ENCODE data around the gene OR10W1.

Gene OR10W1, protein sequence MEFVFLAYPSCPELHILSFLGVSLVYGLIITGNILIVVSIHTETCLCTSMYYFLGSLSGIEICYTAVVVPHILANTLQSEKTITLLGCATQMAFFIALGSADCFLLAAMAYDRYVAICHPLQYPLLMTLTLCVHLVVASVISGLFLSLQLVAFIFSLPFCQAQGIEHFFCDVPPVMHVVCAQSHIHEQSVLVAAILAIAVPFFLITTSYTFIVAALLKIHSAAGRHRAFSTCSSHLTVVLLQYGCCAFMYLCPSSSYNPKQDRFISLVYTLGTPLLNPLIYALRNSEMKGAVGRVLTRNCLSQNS

DNA sequence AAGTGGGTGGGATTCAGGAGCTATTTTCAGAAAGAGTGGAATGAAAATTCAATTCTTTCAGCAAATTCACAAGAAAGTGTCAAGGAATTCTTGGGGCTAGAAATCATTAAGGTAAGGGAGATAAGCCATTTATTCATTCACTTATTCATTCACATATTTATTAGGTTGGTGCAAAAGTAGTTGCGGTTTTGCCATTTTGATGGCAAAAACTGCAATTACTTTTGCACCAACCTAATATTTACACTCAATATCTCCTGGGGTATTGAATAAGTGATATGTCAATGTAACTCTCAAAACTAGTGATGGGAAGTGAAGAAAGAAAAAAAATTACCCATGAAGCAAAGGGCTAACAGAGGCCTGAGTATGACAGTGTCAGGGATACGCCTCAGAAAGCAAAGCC is at the start of gene OR10W1:
TSS of gene OR10W1 (minus strand) at position 119 of the 400 bp plus-strand sequence. CDS start 402 bp downstream, outside the sequence.
- DNase-seq = no peak

DNA sequence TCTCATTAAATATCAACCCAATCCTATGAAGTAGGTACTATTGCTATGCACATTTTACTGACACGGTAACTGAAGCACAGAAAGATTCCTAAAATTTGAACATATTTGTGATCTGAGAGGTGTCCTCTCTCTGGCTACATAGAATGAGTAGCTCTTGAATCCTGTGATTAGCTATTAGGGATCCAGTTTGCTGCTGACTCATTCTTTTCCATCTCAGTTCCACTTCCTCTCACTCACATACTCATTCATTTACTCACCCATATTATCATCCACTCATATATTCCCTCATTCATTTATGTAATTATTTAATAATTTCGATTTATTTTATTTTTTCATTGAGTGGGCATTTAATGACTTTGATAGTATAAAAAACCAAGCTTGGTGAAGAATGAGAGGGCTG is 48.1 kb upstream of the OR10W1 start:
- DNase-seq = no peak

DNA sequence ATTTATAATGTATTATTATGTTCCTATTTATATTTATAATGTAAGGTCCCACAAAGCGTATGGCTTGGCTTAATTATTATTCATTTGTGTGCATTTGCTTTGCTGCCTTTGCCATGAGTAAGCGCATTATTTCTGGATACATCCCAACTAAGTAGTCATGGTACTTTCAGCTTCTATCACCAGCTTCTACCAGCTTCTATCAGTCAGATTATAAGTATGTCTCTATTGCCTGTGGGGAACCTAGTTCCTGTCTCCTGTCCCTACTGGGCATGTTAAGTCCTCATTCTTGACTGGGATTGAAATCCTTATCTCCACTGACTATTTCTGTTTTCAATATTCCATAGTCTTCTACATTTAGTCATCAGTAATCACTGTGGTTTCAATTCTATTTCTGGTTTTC is 33.5 kb upstream of the OR10W1 start:
- no peak for DNase-seq

DNA sequence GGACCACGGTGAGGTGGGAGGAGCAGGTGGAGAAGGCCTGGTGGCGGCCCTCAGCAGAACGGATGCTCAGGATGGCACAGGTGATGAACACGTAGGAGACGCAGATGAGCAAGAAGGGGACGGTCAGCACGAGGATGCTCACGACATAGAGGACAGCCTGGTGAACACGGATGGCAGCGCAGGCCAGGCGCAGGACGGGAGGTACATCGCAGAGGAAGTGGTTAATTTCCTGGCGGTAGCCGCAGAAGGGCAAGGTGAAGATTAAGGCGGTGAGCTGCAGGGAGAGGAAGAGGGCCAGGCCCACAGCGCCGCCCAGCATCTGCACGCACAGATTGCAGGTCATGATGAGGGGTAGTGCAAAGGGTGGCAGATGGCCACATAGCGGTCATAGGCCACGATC is 24.0 kb upstream of the OR10W1 start:
- no peak for DNase-seq

DNA sequence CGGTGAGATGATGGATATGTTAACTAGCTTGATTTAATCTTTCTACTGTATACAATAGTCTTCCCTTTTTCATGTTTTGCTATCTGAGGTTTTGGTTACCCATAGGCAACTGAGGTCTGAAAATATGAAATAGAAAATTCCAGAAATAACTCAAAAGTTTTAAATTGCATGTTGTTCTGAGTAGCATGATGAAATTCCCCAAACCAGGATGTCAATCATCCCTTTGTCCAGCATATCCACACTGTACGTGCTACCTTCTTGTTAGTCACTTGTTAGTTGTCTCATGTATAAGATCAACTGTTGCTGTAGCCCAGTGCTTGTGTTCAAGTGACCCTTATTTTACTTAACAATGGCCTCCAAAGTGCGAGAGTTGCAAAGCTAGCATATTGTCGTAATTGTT is 21.2 kb upstream of the OR10W1 start:
- no peak for DNase-seq

DNA sequence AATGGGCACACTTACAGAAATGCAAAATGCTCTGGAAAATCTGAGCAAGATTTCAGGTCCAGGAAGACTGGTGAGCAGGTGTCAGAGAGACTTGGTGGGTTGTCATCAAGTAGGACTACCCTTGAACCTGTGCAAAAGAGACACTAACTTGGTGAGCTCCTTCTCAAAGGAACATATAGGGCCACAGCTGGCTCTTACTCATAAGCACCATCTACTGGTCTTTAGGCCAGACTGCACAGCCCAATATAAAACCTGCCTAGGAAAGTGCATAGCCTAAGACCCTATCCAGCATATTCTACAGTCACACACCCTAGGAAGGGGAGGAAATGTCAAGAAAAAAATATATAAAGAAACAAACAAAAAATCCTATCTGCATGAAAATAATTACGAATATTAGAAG is 18.2 kb upstream of the OR10W1 start:
- DNase-seq = peak; percentile 50

DNA sequence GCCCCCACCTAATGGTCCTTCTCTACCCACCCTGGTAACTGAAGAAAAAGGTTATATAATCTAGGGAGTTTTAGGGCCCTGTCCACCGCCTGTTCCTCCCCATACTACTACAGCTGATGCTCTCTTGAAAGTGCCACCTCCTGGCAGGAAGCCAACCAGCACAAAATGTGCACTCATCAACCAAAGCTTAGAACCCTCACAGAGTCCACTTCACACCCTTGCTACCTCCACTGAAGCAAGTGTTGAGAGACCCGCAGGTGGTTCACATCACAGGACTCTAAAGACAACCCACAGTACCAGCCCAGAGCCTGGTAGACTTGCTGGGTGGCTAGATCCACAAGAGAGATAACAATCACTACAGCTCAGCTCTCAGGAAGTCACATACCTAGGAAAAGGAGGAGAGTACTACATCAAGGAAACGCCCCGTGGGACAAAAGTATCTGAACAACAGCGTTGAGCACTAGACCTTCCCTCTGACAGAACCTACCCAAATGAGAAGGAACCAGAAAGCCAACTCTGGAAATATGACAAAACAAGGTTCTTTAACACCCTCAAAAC is 17.5 kb upstream of the OR10W1 start:
- DNase-seq = no peak

DNA sequence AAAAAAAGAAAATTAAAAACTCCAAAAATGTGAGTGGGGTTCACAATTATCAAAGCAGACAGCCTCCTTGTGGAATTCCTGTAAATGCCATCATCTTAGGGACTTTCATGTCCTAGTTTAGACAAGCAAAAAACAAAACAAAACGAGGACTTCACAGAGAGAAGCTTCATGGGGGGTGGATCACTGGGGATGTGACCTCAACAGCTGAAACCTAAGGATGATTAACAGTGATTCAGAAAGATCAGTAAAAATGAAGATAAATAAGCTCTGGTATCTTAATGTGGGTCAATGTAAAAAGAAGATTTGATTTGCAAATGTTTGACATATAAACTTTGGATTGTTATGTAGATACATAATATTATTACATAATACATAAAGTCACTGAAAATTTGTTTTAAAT is 8.1 kb upstream of the OR10W1 start:
- DNase-seq = no peak

DNA sequence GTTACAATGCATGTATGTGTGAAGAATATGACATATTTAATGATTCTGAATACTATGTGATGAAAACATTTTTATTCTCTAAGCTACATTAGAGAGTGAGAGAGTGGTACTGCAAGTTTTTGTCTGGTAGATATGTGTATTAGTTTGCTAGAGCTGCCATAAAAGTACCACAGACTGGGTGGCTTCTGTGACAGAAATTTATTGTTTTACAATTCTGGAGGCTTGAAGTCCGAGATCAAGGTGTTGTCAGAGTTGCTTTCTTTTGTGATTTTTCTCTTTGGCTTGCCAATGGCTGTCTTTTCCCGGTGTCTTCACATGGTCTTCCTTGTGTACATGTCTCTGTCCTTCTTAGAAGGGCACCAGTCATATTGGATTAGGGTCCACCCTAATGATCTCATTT is 6.9 kb upstream of the OR10W1 start:
- no peak for DNase-seq

DNA sequence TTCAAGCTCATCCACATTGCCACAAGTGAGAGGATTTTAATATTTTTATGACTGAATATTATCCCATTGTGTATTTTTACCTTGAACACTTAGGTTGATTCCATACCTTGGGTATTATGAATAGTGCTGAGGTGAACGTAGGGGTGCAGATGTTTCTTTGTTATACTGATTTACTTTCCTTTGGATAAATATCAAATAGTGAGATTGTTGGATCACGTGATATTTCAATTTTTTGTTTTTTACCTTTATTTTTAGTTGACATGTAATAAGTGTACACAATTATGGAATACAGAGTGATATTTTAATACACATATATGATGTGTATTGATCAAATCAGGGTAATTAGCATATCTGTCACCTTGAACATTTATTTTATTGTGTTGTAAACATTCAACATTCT is 8.1 kb downstream of the OR10W1 start:
- no peak for DNase-seq

DNA sequence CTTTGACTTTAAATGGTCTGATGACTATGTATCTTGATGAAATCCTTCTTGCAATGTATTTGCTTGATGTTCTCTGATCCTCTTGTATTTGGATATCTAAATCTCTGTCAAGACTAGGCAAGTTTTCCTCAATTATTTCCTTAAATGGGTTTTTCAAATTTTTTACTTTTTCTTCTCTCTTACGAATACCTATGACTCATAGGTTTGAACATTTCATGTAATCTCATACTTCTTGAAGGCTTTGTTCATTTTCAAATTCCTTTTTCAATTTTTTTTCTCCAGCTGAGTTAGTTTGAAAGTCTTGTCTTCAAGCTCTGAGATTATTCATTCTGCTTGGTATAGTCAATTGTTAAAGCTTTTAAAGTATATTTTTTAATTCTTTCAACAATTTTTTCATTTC is 13.1 kb downstream of the OR10W1 start:
- DNase-seq = no peak

DNA sequence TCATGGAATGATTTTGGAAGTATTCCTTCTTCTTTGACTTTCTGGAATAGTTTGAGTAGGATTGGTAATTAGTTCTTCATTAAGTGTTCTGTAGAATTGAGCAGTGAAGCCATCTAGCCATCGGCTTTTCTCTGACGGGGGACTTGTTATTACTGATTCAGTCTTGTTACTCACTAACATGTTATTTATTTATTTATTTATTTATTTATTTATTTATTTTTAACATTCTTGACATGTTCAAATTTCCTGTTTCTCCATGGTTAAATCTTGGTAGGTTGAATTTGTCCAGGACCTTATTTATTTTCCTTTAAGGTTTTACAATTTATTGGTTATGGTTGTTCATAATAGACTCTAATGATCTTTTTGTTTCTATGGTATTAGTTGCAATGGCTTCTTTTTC is 24.1 kb downstream of the OR10W1 start:
- no peak for DNase-seq

DNA sequence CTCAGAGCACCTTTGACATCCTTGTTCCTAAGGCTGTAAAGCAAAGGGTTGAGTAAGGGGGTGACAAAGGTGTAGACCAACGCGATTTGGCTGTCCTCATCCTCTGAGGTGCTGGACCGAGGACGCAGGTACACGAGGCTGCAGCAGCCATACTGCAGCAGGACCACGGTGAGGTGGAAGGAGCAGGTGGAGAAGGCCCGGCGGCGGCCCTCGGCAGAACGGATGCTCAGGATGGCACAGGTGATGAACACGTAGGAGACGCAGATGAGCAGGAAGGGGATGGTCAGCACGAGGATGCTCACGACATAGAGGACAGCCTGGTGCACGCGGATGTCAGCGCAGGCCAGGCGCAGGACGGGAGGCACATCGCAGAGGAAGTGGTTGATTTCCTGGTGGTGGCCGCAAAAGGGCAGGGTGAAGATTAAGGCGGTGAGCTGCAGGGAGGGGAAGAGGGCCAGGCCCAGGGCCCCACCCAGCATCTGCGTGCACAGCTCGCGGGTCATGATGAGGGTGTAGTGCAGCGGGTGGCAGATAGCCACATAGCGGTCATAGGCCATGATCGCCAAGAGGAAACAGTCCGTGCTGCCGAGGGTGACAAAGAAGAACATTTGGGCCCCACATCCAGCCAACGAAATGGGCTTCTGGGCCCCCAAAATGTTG is 40.0 kb downstream of the OR10W1 start:
- no peak for DNase-seq

DNA sequence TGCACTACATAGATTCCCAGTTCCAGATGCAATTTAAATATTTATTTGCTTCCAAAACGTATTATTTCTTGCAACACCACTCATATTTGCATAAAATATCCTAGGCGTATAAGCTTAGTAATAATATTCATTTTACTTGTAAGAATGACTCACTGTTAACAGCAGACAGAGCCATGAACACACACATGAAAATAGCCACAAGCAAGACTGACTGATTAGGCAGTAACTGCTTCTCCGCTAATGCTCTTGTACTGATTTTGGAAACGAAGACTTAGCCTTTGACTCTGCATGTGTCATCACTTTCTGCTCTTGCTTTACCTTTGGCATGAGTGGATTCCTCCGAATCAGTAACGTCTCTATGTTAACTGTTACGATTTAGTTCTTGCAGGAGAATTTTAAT is 45.3 kb downstream of the OR10W1 start:
- peak; percentile 89 for DNase-seq
